Panc1 (cell line): ENCODE data around the gene LRRC46.

Experiments used
- TF ChIP-seq, protein P1 (sequence below): fragments of 450-650 bp; IDR thresholded peaks from 2 replicates; pipeline ENCODE4 v1.5.1; 2017; ENCODE audit warnings: mild to moderate bottlenecking
- TF ChIP-seq, protein P2 (sequence below), 2 experiments: IDR thresholded peaks; 2 replicates each; pipeline ENCODE4 v1.6.1; 2011 to 2012; ENCODE audit warnings: low read depth in 2 of 2, control low read depth in 1 of 2, low read length in 1 of 2, mild to moderate bottlenecking in 1 of 2, moderate library complexity in 1 of 2; ENCODE audit not compliant: insufficient read depth in 1 of 2

DNA sequence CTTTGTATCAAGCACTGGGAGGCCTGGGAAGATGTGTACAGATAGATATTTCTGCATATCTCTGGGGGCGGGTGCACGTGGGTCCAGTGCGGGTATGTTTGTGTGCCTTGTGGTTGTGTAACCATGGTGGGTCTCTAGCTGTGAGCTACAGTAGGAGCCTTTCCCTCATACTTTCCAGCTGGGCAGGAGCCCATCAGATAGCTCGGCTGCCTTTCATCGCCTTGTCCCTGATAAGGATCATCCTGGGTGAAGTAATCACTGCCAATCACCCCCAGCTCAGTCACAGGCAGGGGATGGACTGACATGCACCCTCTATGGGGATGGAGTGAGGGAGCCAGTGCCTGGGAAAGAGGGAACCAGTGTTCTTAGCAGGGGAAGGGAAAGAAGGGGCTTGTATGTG, 12.8 kb downstream of the LRRC46 start:
- TF ChIP-seq, protein P1, sequence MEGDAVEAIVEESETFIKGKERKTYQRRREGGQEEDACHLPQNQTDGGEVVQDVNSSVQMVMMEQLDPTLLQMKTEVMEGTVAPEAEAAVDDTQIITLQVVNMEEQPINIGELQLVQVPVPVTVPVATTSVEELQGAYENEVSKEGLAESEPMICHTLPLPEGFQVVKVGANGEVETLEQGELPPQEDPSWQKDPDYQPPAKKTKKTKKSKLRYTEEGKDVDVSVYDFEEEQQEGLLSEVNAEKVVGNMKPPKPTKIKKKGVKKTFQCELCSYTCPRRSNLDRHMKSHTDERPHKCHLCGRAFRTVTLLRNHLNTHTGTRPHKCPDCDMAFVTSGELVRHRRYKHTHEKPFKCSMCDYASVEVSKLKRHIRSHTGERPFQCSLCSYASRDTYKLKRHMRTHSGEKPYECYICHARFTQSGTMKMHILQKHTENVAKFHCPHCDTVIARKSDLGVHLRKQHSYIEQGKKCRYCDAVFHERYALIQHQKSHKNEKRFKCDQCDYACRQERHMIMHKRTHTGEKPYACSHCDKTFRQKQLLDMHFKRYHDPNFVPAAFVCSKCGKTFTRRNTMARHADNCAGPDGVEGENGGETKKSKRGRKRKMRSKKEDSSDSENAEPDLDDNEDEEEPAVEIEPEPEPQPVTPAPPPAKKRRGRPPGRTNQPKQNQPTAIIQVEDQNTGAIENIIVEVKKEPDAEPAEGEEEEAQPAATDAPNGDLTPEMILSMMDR, result no peak
- TF ChIP-seq, protein P2, sequence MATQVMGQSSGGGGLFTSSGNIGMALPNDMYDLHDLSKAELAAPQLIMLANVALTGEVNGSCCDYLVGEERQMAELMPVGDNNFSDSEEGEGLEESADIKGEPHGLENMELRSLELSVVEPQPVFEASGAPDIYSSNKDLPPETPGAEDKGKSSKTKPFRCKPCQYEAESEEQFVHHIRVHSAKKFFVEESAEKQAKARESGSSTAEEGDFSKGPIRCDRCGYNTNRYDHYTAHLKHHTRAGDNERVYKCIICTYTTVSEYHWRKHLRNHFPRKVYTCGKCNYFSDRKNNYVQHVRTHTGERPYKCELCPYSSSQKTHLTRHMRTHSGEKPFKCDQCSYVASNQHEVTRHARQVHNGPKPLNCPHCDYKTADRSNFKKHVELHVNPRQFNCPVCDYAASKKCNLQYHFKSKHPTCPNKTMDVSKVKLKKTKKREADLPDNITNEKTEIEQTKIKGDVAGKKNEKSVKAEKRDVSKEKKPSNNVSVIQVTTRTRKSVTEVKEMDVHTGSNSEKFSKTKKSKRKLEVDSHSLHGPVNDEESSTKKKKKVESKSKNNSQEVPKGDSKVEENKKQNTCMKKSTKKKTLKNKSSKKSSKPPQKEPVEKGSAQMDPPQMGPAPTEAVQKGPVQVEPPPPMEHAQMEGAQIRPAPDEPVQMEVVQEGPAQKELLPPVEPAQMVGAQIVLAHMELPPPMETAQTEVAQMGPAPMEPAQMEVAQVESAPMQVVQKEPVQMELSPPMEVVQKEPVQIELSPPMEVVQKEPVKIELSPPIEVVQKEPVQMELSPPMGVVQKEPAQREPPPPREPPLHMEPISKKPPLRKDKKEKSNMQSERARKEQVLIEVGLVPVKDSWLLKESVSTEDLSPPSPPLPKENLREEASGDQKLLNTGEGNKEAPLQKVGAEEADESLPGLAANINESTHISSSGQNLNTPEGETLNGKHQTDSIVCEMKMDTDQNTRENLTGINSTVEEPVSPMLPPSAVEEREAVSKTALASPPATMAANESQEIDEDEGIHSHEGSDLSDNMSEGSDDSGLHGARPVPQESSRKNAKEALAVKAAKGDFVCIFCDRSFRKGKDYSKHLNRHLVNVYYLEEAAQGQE (IDR thresholded peaks at IDR 0.05; ENCODE audit: insufficient read depth in 1 of 2, low read depth in 2 of 2, low read length in 1 of 2), result no peak
